Measurements from ENCODE around the gene EYA3.

- TF ChIP-seq OSR1 (CRISPR knock-in tag; IDR thresholded peaks at IDR 0.05) (no peak), ZNF70 (CRISPR knock-in tag; IDR thresholded peaks at IDR 0.05) (no peak), TOX (CRISPR knock-in tag; IDR thresholded peaks at IDR 0.05; ENCODE audit: borderline replicate concordance) (no peak), ZFP3 (CRISPR knock-in tag; IDR thresholded peaks at IDR 0.05) (no peak), ZNF8 (CRISPR knock-in tag; IDR thresholded peaks at IDR 0.05) (no peak), SNAI2 (CRISPR knock-in tag; IDR thresholded peaks at IDR 0.05) (no peak), PATZ1 (CRISPR knock-in tag; IDR thresholded peaks at IDR 0.05; ENCODE audit: borderline replicate concordance) (no peak), CREB5 (CRISPR knock-in tag; IDR thresholded peaks at IDR 0.05; ENCODE audit: low read depth) (no peak)
Observed at GRCh38 chr1:28031173-28031572, 57.2 kb downstream of the EYA3 start.

All from SK-N-SH treated with all-trans-retinoic acid at 6 μM for 48 hours (cell line).